ENCODE data around the gene NYAP2.

DNA sequence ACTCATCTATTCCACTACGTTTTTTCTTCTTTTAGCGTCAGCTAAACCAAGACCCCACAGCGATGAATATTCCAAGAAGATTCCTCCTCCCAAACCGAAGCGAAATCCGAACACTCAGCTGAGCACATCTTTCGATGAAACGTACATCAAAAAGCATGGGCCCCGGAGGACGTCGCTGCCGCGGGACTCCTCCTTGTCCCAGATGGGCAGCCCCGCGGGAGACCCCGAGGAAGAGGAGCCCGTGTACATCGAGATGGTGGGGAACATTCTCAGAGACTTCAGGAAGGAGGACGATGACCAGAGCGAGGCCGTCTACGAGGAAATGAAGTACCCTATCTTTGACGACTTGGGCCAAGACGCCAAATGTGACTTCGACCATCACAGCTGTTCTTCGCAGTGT lies 182.4 kb downstream of the NYAP2 start:
- TF ChIP-seq, protein P1, sequence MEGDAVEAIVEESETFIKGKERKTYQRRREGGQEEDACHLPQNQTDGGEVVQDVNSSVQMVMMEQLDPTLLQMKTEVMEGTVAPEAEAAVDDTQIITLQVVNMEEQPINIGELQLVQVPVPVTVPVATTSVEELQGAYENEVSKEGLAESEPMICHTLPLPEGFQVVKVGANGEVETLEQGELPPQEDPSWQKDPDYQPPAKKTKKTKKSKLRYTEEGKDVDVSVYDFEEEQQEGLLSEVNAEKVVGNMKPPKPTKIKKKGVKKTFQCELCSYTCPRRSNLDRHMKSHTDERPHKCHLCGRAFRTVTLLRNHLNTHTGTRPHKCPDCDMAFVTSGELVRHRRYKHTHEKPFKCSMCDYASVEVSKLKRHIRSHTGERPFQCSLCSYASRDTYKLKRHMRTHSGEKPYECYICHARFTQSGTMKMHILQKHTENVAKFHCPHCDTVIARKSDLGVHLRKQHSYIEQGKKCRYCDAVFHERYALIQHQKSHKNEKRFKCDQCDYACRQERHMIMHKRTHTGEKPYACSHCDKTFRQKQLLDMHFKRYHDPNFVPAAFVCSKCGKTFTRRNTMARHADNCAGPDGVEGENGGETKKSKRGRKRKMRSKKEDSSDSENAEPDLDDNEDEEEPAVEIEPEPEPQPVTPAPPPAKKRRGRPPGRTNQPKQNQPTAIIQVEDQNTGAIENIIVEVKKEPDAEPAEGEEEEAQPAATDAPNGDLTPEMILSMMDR (conservative IDR thresholded peaks at IDR 0.05; ENCODE audit: low read depth, low read length) = no peak
- TF ChIP-seq EZH2 (IDR thresholded peaks at IDR 0.05; ENCODE audit: borderline replicate concordance, low read depth, low read length, poor library complexity, severe bottlenecking) = no peak

Data from A673 (cell line).